ENCODE data around the gene RMDN2.

Gene RMDN2

DNA sequence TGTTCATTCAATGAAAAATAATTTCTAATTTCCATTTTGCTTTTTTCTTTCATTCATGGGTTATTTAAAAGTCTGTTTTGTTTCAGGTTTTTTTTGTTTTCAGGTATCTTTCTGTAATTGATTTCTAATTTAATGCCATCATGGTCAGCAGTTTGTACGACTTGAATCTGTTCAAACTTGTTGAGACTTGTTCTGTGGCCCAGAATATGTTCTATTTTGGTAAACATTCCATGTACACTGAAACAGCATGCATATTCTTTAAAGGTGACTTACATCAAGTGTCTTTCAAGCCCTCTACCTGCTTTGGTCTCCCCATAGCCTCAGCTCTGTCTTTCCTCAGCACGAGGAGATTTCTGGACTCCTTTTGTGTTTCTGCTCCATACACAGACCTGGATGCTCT, 101.8 kb downstream of the RMDN2 start:
- no peak for TF ChIP-seq ZFX (IDR thresholded peaks at IDR 0.05; ENCODE audit: borderline replicate concordance)
- TF ChIP-seq, protein P1, sequence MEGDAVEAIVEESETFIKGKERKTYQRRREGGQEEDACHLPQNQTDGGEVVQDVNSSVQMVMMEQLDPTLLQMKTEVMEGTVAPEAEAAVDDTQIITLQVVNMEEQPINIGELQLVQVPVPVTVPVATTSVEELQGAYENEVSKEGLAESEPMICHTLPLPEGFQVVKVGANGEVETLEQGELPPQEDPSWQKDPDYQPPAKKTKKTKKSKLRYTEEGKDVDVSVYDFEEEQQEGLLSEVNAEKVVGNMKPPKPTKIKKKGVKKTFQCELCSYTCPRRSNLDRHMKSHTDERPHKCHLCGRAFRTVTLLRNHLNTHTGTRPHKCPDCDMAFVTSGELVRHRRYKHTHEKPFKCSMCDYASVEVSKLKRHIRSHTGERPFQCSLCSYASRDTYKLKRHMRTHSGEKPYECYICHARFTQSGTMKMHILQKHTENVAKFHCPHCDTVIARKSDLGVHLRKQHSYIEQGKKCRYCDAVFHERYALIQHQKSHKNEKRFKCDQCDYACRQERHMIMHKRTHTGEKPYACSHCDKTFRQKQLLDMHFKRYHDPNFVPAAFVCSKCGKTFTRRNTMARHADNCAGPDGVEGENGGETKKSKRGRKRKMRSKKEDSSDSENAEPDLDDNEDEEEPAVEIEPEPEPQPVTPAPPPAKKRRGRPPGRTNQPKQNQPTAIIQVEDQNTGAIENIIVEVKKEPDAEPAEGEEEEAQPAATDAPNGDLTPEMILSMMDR (IDR thresholded peaks at IDR 0.05), result no peak
- no peak overlapping the region for H3K27ac ChIP-seq

DNA sequence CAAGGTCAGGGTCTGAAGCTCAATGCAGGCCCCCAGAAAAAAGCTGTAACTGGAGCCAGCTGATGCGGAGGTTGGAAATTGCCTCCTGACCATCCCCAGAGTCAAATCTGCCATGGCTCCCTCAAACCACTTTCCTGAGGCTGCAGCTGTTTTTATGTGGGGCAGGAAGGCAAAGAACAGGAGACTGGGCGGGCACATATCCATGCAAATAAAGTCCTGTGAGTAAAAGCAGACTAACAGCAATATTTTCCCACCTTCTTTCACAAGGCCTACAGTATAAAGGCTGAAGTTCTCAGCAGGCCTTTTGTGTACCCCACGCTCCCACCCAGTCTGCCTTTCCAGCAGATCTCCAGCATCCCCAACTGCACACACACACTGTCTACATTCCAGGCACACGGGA, 103.7 kb downstream of the RMDN2 start:
- TF ChIP-seq ZFX (IDR thresholded peaks at IDR 0.05; ENCODE audit: borderline replicate concordance), result no peak
- TF ChIP-seq, protein P1 (IDR thresholded peaks at IDR 0.05), result no peak
- H3K27ac ChIP-seq, result no peak overlapping the region

DNA sequence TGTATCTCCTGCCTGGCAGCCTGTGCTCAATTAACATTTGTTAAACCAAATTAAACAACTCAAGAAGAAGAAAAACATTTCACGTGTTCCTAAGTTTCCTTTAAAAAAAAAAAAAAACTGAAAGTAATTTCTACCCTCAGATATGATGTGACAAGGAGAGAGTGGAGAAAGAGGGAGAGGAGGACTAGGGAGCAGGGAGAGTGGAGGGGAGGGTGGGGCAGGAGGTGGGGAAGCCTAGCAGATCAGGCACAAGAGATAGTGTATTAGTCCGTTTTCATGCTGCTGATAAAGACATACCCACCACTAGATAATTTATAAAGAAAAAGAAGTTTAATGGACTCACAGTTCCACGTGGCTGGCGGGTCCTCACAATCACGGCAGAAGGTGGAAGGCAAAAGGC, 104.4 kb downstream of the RMDN2 start:
- TF ChIP-seq ZFX (IDR thresholded peaks at IDR 0.05; ENCODE audit: borderline replicate concordance), result no peak
- TF ChIP-seq, protein P1 (IDR thresholded peaks at IDR 0.05), result no peak
- no peak overlapping the region for H3K27ac ChIP-seq

DNA sequence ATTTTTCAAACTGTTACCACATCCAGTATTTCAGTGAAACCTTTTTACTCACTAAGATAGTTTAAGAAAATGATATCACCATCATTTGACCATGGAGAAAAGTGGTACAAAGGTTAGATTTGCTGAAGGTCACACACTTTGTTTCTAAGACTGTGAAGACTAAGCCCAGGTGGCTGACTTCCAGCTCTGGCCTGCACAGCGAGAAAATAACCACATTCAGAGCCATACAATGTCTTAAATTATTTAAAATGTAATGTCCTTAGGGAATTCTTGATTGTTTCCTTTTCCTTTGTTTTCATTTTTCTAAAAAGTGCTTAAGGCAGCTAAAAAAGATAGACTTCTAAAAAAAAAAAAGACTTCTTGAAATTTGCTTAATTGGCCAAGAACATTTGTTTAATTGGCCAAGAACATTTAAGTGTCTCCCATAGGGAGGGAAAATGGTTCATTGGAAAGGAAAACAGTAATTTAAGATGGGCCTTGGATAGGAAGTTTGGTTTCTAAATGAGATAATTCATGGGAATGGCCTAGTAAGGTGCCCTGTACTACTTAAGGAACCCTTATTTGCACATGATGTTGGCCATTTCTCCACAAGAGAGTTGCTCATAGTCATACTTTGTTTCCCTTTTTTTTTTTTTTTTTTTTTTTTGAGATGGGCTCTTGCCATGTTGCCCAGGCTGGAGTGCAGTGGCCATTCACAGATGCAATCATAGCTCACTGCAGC, 105.7 kb downstream of the RMDN2 start:
- TF ChIP-seq, protein P1 (IDR thresholded peaks at IDR 0.05), result no peak
- TF ChIP-seq ZFX (IDR thresholded peaks at IDR 0.05; ENCODE audit: borderline replicate concordance), result no peak

DNA sequence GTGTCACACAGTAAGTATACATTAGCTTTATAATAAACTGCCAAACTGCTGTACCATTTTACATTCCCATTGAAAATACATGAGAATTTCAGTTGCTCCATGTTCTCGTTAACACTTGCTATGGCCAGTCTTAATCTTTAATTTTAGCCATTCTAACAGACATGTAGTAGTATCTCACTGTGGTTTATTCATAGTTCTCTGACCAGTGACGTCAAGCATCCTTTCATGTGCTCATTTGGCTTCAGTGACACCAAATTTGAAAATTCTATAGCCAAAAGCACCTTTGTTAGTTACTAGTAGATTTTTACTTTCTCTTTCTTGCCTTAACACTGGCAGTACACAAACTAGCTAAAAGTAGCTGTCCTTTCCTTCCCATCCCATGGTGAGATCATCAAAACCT, 107.9 kb downstream of the RMDN2 start:
- no peak for TF ChIP-seq ZFX (IDR thresholded peaks at IDR 0.05; ENCODE audit: borderline replicate concordance)
- TF ChIP-seq, protein P1 (IDR thresholded peaks at IDR 0.05), result no peak
- no peak overlapping the region for H3K27ac ChIP-seq

More for the DNA sequence above, 105.7 kb downstream of the RMDN2 start:
- no peak overlapping the region for H3K27ac ChIP-seq

DNA sequence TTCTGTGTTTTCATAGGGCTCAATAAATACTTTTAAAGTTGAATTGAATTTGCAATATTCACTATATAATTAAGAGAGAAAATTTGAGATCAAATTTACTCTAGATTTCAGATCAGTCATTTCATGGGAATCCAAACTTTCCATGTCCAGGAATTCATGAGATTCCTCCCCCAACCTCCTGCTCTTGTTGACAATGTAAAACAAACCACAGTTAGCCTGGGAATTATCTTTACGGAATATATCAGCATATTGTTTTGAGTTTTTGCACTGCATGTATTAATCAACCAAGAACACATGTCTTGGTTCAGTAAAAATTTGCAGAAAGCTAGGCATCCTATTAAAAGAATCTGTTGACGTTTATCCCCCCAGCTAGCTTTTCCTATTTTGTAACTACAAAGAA, 108.6 kb downstream of the RMDN2 start:
- no peak for TF ChIP-seq ZFX (IDR thresholded peaks at IDR 0.05; ENCODE audit: borderline replicate concordance)
- TF ChIP-seq, protein P1 (IDR thresholded peaks at IDR 0.05), result no peak
- no peak overlapping the region for H3K27ac ChIP-seq

DNA sequence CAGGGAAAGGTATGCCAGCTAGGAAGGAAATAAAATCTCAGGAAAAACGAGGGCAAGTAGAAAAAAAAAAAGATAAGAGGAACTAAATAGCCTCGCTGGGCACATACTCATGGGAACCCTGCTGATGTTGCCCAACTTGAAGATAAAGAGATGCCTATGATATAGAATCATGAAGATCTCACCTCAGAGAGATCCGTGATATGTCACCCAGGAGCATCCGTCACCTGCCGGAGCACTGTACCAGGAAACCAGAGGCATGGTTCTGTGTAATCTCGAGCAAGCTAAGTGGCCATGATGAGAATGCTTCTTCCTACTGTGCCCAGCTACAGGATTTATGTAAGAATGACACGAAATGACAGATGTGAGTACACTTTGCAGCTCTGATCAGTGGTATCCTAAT, 110.9 kb downstream of the RMDN2 start:
- TF ChIP-seq, protein P1 (IDR thresholded peaks at IDR 0.05), result no peak
- TF ChIP-seq ZFX (IDR thresholded peaks at IDR 0.05; ENCODE audit: borderline replicate concordance), result no peak
- H3K27ac ChIP-seq, result no peak overlapping the region

Data from 22Rv1 (cell line).